EH (cell line): ENCODE measurements around the gene ZNF382.
A peak's percentile ranks its signal among the peaks of the same experiment; 100 is the strongest.
"Not testable (repeated sequence)": the region's sequence is repeated elsewhere in the genome, so short reads cannot be mapped to it uniquely, and the experiment has no call there.

Experiments
- DNase-seq: peaks from one replicate; pipeline ENCODE4 v3.0.0-alpha.2; 2015; ENCODE audit warnings: low read depth

Gene ZNF382

DNA sequence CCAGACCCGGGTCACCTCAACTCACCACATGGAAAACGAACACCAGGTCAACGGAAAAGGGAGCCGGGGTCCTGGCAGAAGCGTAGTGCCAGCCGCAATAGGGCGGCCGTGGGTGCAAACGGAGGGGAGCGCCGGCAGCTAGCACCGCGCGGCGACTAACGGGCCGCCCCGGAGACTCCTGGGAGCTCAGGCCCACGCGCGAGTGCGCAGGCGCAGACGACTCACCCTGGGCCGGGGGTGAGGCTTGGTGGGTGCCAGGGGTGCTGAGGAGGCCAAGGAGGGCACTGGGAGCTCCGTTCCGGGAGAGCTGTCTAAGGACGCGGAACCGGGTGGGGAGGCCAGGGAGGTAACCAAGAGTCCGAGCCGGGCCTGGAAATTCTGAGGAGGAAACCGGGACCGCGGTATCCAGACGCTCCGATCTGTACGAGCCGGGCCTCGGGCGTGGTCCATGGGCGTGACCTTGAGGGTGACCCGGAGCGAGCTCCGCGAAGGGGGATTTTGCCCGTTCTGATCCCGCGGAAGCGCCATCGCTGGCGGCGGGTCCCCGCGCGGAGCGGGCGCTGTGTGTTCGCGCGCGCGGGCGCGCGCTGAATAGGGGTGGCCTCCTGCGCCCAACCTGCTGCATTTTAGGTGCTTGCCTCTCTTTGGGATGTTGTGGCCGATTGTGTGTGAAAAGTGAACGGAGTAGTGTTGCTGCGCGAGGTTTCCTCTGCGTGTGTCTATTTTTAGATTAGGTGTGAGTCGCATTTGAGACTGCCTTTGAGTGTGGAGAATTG is at the start of gene ZNF382:
Gene ZNF382, plus strand, starts transcription at position 213 of the 776 bp plus-strand sequence. CDS start 4,602 bp downstream, outside the sequence.
- DNase-seq, result peak; percentile 61

GRCh38 chr19:36564391-36564790 is 40.7 kb upstream of the ZNF382 start:
- DNase-seq, result no peak

DNA sequence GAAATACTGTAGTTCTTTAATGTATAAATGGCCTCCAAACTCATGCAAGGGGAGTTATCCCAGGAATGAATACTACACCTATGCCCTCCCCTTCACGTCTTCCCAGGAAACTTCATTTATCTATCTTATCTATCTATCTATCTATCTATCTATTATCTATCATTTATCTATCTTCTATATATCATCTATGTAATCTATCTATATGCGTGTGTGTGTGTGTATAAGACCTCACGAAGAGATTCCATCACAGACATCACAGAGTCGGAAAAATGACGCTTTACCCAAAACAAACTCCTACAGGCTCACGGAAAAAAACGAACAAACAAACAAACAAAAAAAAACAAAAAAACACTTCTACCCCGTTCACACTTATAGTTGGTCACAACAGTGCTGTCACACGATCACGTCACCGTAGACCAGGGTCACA is 32.5 kb upstream of the ZNF382 start:
- no peak for DNase-seq

DNA sequence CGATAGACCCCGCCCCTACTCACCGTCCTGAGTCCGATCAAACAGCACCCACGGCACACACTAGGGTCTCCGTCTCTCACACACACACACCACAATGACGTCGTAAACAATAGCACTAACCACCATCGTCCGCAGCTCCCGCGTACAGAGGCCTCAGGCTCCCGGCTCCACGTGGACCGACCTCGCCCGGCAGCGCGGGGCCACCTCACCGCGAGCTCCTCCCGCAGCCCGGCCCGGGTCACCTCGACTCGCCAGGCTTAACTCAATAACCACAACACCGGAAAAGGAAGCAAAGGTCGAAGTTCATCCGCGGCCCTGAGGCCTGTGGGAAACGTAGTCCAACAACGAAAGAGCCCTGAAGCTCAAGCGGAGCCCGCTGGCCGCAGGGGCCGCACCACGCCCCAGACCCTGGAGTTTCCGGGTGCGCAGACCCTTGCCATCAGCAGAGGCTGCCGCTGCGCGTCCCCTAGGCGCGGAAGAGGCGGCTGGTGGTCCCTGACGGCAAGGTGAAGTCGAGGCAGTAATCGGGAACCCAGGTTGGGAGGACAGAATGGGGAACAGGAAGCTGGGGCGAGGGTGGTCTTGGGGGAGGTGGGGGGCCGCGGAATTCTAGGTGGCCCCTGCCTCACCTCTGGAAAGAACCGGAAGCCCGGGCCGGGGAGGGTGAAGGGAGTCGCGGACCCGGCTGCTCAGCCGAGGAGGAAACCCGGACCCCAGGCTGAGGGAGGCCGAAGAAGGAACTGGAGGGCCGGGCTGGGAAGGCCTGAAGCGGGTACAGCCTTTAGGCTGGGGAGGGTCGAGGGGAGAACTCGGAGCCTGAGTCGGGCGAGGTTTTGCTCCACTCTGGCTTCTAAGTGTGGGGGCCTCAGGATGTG is 31.9 kb upstream of the ZNF382 start, which contains the start of gene ZNF529:
Gene ZNF529, minus strand, starts transcription at position 273 of the 875 bp plus-strand sequence. CDS start 946 bp downstream, outside the sequence.
- DNase-seq, result peak; percentile 90

- DNase-seq, result peak; percentile 28
These were observed 31.0 kb upstream of the ZNF382 start for GRCh38 chr19:36573895-36574720.

DNA sequence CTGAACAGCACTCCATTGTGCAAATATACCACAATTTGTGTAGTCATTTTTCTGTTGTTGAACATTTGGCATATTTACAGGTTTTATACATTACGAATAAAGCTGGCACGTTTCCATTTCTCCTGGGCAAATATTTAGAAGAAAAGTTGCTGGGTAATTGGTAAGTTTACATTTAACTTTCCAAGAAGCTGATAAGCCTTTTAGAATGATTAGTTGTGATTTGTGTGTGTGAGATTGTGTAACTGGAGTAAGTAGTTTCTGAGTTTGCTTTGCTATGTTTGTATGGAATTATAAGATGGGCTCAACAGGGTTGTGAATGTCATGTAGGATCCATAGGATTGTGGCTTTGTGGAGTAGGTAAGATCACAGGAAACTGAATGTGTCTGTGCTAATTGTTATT is 30.4 kb upstream of the ZNF382 start:
- DNase-seq, result no peak

GRCh38 chr19:36577271-36577996 is 27.7 kb upstream of the ZNF382 start:
- DNase-seq, result peak; percentile 6

GRCh38 chr19:36579255-36579654 is 25.9 kb upstream of the ZNF382 start:
- DNase-seq, result no peak

GRCh38 chr19:36602681-36603080 is 2.4 kb upstream of the ZNF382 start:
- not testable (repeated sequence) for DNase-seq

- DNase-seq, result peak; percentile 44
These were observed 435 bp upstream of the ZNF382 start for GRCh38 chr19:36604656-36605100.

- DNase-seq, result no peak
These were observed 865 bp downstream of the ZNF382 start for GRCh38 chr19:36605877-36606478.

GRCh38 chr19:36627057-36627456 is 21.9 kb downstream of the ZNF382 start:
- no peak for DNase-seq

- DNase-seq, result no peak
These were observed 30.2 kb downstream of the ZNF382 start for GRCh38 chr19:36635342-36635741.

DNA sequence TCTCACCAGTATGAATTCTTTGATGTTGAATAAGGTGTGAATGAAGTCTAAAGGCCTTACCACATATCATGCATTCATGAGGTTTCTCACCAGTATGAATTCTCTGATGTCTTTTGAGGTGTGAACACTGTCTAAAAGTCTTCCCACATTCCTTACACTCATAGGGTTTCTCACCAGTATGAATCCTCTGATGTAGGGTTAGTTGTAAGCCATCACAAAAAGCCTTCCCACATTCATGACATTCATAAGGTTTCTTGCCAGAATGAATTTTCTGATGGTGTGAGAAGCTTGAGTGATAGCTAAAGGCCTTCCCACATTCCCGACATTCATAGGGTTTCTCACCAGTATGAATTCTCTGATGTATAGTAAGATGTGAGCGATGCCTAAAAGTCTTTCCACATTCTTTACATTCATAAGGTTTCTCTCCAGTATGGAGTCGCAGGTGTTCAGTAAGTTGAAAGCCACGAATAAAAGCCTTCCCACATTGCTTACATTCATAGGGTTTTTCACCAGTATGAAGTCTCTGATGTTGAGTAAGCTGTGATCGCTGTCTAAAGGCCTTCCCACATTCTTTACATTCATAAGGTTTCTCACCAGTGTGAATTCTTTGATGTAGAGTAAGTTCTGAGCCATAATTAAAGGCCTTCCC is 33.9 kb downstream of the ZNF382 start:
- DNase-seq, result peak; percentile 2

DNA sequence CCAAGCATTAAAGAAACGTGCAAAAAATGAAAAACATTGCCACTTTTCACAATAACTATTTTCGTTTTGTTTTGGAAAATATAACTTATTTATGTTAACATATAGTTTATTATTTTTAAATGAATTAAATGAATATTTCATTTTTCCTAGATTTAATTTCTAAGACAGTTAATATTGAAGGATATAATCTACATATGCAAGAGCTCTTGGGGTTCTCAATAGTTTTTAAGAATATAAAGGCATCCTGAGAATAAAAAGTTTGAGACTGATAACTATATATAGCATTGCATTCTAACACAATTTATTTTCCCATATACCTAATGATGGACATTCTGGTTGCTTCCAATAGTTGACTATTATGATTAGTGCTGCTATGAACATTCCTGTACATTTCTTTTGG is 41.6 kb downstream of the ZNF382 start:
- DNase-seq, result no peak

DNA sequence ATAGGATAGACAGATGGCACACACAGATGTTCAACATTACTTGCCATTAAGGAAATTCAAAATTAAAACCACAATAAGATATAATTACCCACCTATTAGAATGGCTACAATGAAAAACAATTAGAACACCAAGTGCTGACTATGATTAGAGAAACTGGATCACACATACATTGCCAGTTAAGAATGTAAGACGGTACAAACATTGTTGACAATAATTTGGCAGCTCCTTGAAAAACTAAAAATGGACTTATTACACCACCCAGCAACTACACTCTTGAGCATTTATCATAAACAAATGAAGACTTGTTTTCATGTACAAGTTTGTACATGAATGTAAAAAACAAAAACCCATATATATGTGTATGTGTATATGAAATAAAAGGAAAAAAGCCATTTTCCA is 47.8 kb downstream of the ZNF382 start:
- no peak for DNase-seq

GRCh38 chr19:36665832-36666231 is 60.7 kb downstream of the ZNF382 start:
- no peak for DNase-seq

- DNase-seq, result no peak
These were observed 63.5 kb downstream of the ZNF382 start for GRCh38 chr19:36668646-36669045.

DNA sequence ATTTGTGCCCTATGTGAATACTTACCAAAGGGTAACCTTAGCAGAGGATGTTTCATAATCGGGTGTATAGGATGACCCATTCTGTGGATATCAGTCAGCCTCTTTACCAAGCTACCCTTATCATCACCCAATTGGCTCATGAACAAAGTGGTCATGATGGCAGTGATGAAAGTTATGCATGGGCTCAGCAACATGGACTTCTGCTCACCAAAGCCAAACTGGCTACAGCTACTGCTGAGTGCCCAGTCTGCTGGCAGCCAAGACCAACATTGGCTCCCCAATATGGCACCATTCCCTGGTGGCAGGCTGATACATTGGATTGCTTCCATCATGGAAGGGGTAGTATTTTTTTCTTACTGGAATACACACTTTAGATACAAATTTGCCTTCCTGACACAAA is 67.3 kb downstream of the ZNF382 start:
- DNase-seq, result no peak

DNA sequence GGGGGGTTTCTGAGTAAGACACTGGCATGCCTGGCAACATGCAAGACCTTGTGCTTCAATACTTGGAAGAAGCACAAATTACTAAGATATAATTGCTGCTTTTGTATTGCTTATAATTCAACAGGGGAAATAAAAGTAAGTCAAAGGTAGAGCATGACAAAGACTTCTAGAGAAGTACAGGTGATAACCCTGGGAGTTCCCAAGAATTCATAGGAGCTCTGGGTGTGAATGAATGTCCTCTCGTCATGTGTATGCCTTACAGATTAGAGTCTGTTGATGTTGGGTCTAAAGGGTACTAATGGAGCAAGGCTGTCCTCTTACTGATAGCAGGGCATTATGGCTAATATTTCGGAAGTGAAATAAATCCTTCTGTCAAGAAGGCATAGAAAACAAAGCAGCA is 69.1 kb downstream of the ZNF382 start:
- no peak for DNase-seq
